HK-2 (cell line): Measurements from ENCODE around the gene ZNF80.
"Not testable (repeated sequence)": the region's sequence is repeated elsewhere in the genome, so short reads cannot be mapped to it uniquely, and the experiment has no call there.

Experiments used
- DNase-seq: peaks from one replicate; pipeline ENCODE4 v3.0.0-alpha.2; 2018; ENCODE audit not compliant: unreplicated experiment

ZNF80 gene

DNA sequence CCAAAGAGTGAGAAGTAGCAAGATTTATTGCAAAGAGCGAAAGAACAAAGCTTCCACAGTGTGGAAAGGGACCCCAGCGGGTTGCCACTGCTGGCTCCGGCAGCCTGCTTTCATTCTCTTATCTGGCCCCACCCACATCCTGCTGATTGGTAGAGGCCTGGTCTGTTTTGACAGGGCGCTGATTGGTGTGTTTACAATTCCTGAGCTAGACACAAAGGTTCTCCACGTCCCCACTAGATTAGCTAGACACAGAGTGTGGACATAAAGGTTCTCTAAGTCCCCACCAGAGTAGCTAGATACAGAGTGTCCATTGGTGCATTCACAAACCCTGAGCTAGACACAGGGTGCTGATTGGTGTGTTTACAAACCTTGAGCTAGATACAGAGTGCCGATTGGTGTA is at the start of gene ZNF80:
Gene ZNF80, minus strand, starts transcription at position 101 of the 400 bp plus-strand sequence. CDS start 504 bp downstream, outside the sequence.
- not testable (repeated sequence) for DNase-seq

GRCh38 chr3:114286266-114286665 is 48.9 kb upstream of the ZNF80 start:
- DNase-seq = no peak

- no peak for DNase-seq
Measured at GRCh38 chr3:114285648-114286230, 48.4 kb upstream of the ZNF80 start.

- DNase-seq = no peak
Measured at GRCh38 chr3:114284644-114285043, 47.3 kb upstream of the ZNF80 start.

DNA sequence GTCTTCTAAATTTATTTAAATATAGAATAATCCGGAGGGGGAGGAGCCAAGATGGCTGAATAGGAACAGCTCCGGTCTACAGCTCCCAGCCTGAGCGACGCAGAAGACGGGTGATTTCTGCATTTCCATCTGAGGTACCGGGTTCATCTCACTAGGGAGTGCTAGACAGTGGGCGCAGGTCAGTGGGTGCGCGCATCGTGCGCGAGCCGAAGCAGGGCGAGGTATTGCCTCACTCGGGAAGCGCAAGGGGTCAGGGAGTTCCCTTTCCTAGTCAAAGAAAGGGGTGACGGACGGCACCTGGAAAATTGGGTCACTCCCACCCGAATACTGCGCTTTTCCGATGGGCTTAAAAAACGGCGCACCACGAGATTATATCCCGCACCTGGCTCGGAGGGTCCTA is 39.5 kb upstream of the ZNF80 start:
- not testable (repeated sequence) for DNase-seq

- DNase-seq = no peak
Measured at GRCh38 chr3:114274929-114275328, 37.6 kb upstream of the ZNF80 start.

GRCh38 chr3:114272271-114272670 is 34.9 kb upstream of the ZNF80 start:
- no peak for DNase-seq

- DNase-seq = no peak
Measured at GRCh38 chr3:114270019-114270418, 32.6 kb upstream of the ZNF80 start.

- DNase-seq = no peak
Measured at GRCh38 chr3:114260152-114260551, 22.8 kb upstream of the ZNF80 start.

DNA sequence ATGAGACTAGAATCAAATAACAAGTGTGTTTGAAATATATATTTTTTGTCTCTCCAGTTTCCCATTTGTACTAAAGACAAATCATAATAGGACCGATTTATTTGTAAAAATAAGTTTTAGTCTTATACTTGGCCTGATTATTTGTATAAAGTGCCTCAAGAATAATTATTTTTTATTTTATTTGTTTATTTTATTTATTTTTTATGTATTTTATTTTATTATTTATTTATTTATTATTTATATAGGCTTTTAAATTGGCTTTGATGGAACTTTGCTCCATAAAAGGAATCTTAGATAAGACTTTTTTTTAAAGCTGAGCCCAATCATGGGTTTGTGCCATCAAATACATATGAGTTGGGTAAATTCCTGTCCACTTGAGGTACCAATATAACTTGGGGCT is 22.2 kb upstream of the ZNF80 start:
- no peak for DNase-seq

DNA sequence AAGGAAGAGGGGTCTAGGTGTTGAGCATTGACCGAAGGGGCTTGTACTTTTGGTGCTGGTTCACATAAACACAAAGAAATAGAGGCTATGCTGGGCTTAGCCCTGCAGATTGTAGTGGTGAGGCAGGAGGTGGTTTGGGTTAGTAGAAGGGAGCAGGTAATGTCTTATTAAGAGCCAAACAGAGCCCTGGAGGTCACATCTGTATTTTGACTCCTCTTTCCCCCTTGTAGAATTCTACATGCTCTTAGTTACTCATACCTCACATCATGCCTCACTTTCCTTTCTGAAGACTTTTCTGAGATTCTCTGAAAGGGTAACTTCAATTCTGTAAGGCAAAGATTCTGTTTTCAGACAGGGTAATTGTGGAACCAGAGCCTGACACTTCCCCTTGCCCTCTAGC is 16.1 kb upstream of the ZNF80 start:
- no peak for DNase-seq

DNA sequence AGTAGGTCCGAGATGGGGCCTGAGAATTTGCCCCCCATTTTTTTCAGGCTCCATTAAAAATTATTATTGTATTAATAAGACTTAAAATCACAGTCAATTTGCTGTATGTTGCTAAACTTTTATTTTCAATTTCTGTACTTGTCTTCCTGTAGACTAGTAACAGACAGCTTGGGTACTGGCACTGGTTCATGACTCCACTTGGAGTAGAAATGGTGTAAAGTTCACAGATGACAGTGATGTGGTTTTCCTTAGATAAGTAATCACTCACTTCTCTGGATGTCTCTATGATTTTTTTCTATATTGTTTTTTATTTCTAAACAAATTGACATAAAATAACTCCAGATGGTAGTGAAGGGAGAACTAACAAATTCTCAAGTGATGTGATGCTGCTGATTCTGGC is 15.6 kb upstream of the ZNF80 start:
- no peak for DNase-seq

GRCh38 chr3:114242947-114243346 is 5.6 kb upstream of the ZNF80 start:
- DNase-seq = no peak

DNA sequence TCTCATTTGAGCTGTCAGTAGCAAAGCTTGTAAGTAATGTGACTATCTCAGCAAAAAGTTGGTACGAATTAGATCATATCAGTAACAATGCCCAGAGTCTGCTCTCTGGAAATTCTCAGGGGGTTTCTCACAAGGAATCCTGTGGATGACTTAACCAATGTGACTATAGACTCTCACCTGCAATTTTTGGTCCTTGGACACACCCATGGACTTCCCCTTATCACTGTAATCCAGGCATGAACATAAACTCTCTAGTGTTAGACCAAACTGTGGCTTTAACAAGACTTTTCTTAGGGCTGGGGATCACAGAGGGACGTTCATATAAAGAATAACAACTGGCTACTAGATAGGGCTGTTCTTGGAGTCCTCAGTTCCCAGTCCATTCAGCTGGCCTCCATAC is 3.9 kb upstream of the ZNF80 start:
- DNase-seq = no peak

- DNase-seq = not testable (repeated sequence)
Measured at GRCh38 chr3:114238146-114238785, 888 bp upstream of the ZNF80 start.

DNA sequence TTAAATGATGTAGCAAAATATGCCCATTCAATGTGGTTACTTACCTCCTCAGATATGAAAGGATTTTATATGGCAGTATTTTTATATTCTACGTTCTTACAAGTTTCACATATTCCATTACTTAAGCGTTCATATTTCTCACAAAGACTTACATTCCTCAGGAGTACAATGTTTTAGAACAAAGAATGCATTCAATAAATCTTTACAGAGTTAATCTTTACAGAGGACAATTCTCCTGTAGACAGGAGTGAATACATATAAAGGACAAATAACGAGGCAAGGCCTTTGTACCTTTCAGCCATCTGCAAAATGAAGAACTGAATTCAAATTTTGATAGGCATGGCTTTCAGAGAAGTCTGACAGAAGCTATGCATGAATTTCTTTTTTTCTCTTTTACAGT is 1.9 kb downstream of the ZNF80 start:
- DNase-seq = no peak

DNA sequence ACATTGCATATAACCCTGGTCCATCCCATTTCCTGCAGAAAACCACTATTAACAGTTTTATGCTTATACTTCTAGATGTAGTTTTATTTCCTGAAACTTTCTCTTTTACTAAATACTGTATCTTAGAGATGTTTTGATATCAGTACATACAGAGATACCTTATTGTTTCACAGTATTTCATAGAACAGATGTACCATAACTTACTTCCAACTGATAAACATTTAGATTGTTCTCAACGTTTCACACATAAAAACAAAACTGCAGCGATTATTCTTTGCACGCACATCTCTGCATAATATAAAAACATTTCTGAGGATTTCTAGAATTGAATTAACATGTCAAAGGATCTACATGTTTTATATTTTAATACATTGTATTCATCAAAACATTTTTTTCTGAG is 2.6 kb downstream of the ZNF80 start:
- no peak for DNase-seq

GRCh38 chr3:114231616-114232015 is 5.8 kb downstream of the ZNF80 start:
- no peak for DNase-seq

GRCh38 chr3:114227076-114227475 is 10.3 kb downstream of the ZNF80 start:
- DNase-seq = no peak

DNA sequence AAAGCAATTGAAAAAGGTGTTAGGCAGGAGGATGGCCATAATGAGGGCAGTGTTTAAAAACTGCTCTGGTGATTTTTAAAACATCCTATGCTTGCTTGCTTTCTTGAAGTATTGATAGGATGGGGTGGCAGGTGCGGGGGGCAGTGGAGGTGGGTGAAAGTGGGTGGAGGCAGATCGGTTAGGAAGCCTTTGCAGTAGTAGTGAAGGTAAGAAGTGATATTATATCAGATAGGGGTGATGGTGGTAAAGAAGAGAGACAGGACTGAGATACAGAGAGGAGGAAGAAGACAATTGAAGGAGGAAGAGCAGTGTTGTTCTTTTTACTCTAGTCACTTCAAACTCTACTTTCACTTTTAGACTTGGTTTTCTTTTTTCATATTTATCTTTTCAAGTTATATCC is 11.1 kb downstream of the ZNF80 start:
- DNase-seq = no peak

- DNase-seq = no peak
Measured at GRCh38 chr3:114223143-114223542, 14.2 kb downstream of the ZNF80 start.

DNA sequence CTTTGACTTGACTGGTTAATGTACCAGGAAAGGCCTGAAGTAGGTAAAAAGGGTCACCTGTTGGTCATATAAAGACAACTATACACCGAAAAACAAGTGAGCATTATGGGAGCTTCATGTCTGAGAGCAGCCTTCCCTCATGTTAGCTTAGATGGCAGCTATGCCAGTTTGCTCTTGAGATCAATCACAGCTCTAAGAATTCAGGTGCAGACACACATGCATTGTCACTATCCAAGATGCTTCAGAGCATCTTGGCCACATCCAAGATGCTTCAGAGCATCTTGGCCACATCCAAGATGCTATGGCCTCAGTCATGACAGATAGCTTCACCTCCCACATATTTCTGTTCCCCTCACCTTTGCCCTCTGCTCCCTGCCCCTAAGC is 15.5 kb downstream of the ZNF80 start:
- no peak for DNase-seq

DNA sequence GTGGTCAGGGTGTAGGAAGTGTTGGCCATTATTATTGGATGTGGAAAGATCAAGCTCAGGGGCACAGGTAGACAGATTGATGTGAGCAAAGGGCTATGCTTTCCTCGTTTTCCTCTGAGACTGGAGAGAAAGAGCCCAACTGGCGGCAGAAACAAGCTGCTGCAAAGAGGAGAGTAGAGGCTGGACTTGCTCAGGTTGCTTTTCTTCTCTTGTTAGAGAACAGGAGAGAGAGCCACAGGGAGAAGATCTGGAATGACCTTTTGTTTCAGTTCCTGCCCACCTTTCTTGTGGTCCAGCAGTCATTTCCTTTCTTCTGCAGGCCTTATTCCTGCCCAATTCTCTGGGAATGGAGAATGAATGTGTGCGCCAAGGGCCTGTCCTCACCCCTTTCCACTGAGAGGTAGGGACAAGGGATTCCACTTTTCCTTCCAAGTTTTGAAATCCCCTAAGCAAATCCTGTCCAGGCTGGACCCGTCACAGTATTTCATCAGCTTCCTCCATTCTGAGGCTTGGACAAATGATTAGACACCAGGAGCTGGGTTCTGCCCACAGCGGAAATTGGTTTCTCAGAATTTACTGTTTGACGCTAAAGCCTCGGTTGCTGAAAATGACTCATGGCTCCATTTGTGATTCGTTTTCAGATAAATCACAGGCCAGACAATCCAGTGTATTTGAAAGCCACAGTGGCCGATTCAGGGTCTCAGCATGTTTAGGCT is 16.1 kb downstream of the ZNF80 start:
- no peak for DNase-seq
